Nephron progenitor cell (in vitro differentiated cells): ENCODE measurements around the gene C3orf52.

Experiments used
- DNase-seq: peaks from one replicate; pipeline ENCODE4 v3.0.0; 2021
- H3K27ac Mint-ChIP-seq: 2 replicates; pipeline ENCODE4 v1.8.0; 2021; ENCODE audit warnings: mild to moderate bottlenecking, moderate library complexity, mixed read lengths
- H3K27me3 Mint-ChIP-seq: 2 replicates; pipeline ENCODE4 v1.8.0; 2021; ENCODE audit warnings: mild to moderate bottlenecking, low read depth, mixed read lengths; ENCODE audit not compliant: poor library complexity
- H3K36me3 Mint-ChIP-seq: 2 replicates; pipeline ENCODE4 v1.8.0; 2021; ENCODE audit warnings: low read depth, mixed read lengths
- H3K4me1 Mint-ChIP-seq: 2 replicates; pipeline ENCODE4 v1.8.0; 2021; ENCODE audit warnings: mixed read lengths
- H3K4me3 Mint-ChIP-seq: 2 replicates; pipeline ENCODE4 v1.8.0; 2021; ENCODE audit warnings: mild to moderate bottlenecking, moderate library complexity, mixed read lengths
- H3K9me3 Mint-ChIP-seq: 2 replicates; pipeline ENCODE4 v1.8.0; 2021; ENCODE audit warnings: mild to moderate bottlenecking, moderate library complexity, mixed read lengths
- TF ChIP-seq, protein P1 (sequence below): fragments of 200-600 bp; sonication (generic); IDR thresholded peaks from 2 replicates; pipeline ENCODE4 v1.5.0; 2021; ENCODE audit warnings: antibody characterized with exemption

Gene C3orf52

DNA sequence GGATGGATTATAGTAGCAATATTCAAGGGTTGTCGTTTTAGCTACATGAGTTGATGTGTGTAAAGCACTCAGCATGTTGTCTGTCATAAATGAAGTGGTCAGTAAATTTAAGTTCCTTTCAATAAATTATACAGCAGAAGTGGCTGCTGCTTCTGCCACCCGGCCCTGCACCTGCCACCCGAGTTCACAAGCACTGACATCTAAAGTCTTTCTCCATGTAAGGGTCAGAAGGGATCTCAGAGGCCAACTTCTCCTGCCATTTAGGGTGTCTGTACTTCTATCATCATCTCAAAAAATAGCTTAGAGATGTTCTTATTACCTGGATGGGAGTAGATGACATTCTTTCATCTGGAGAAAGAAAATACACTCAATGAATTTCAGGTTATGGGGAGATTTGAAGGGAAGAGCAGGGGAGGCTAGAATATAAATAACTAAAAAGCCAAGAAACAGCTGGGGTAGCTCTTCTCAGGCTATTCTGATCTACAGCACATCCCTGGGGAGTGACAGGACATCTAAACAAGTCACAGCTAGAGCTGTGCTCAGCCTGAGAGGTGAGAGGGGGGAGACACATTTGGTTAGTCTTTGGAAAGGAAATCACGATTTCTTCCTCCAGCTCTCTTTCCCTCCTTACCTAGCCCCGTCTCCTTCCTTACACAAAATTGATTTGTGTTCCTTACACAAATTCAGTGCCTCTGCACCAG, 38.9 kb downstream of the C3orf52 start:
- Mint-ChIP-seq H3K36me3 (peaks cover 55% of the 10 kb centered on the region), H3K4me3 (peak overlapping the region; percentile 52), H3K27me3 (no peaks in the 10 kb centered on the region), H3K27ac (peak overlapping the region; percentile 99), H3K9me3 (no peaks in the 10 kb centered on the region), H3K4me1 (peaks cover 80% of the 10 kb centered on the region)
- TF ChIP-seq, protein P1, sequence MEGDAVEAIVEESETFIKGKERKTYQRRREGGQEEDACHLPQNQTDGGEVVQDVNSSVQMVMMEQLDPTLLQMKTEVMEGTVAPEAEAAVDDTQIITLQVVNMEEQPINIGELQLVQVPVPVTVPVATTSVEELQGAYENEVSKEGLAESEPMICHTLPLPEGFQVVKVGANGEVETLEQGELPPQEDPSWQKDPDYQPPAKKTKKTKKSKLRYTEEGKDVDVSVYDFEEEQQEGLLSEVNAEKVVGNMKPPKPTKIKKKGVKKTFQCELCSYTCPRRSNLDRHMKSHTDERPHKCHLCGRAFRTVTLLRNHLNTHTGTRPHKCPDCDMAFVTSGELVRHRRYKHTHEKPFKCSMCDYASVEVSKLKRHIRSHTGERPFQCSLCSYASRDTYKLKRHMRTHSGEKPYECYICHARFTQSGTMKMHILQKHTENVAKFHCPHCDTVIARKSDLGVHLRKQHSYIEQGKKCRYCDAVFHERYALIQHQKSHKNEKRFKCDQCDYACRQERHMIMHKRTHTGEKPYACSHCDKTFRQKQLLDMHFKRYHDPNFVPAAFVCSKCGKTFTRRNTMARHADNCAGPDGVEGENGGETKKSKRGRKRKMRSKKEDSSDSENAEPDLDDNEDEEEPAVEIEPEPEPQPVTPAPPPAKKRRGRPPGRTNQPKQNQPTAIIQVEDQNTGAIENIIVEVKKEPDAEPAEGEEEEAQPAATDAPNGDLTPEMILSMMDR: no peak
- no peak for DNase-seq

DNA sequence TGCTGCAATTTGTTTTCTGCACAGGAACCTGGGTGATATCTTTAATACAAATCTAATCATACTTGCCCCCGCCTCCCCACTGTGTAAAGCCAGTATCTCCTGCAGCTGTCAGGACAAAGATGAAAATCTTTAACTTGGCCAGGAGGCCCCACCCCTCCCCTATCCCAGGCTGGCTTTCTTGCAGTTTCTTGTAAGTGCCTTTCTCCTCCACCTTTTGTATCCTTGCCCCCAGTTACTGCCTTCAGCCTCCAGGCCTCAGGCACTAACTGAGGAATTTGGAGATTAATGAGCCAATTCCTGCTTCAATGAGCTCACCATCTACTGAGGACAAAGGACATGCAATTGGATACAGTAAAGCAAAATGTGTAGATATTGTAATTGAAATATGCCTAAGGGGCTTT, 40.3 kb downstream of the C3orf52 start:
- Mint-ChIP-seq H3K27ac (peak overlapping the region; percentile 99), H3K4me3 (peak overlapping the region; percentile 13), H3K4me1 (peaks cover 81% of the 10 kb centered on the region), H3K27me3 (no peaks in the 10 kb centered on the region), H3K9me3 (no peaks in the 10 kb centered on the region), H3K36me3 (peaks cover 58% of the 10 kb centered on the region)
- TF ChIP-seq, protein P1: no peak
- DNase-seq: peak; percentile 10

DNA sequence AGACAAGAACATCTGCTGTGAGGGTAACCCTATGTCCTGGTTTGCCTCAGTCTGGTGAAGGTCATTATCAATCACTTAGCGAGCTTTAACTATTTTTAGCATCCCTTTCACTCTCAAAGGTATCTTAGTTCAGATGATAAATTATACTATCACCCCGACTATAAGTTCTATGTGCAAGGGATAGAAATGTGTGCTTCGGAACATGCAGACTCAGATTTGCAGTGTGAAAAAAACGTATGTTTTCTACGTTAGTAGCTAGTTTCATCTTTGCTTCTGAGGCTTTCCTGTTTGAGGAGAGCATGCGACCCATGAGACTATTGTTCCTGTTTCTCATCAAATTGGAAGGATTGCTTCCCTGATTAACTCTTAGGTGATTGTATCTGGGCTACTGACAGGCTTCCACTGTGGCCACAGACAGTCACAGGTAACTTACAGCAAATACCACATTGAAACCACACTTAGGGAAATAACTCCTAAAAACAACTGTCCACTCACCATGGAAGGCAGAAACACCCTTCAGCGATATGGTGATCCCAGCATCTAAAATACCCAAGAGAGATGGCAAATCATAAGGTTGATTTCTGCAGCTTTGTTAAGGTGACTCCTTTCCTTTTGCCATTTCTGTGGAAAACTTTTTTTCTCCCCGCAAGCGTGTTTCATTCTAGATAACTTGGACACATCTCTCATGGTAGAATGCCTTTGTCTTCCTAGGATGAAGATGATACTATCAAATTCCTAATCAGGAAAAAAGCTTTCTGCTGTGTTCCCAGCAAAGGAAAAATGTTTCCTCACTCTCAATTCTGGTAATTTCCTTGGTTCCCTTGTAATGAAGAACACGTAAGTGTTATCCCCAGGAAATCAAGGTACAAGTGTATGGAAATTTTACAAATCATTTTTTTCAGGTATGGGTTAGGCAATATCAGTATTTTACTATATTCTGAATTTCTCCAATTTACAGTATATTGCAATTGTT, 41.6 kb downstream of the C3orf52 start:
- DNase-seq: no peak

DNA sequence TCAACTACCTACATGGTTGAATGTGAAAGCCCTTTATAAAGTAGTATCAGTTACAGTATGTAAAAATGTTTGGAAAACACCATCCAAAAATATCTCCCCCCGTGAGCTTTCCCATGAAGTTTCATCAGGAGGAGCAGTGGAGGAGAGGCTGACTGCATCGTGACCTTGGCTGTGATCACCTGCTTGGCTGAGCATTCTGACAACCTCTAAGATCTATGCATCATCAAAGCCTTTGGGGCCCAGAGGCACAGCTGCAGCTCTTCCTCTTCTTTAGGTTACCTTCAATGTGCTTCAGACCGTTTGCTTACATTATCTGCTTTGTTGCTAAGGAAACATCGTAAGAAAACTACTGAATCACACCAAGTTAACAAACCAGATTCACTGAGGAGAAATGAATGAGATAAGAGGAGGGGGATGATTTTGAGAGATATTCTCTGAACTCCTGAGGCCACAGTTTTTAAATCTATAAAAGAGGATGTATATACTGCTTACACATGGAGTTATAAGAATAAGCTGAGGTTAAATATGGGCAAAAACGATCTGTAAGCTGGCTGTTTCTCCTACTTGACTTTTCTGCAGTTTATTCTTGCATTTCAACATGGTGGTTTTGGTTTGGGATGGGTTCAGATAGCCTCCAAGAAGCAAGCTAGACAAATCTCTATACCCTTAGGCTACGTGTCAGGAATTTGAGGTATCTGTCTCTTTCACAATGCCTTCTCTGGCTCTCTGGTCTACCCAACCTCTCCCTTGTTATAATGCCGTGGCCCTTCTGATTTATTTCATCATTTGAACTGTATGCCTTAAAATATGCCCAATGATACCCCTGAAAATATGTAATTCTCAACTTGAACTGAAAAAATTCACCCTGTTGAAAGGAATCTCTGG, 42.9 kb downstream of the C3orf52 start:
- Mint-ChIP-seq H3K9me3 (no peaks in the 10 kb centered on the region), H3K36me3 (peaks cover 48% of the 10 kb centered on the region), H3K27ac (peak overlapping the region; percentile 52), H3K4me1 (peaks cover 77% of the 10 kb centered on the region), H3K27me3 (no peaks in the 10 kb centered on the region), H3K4me3 (no peak overlapping the region)
- TF ChIP-seq, protein P1: no peak
- no peak for DNase-seq

More for the DNA sequence above, 41.6 kb downstream of the C3orf52 start:
- Mint-ChIP-seq H3K27ac (peak overlapping the region; percentile 71), H3K27me3 (no peaks in the 10 kb centered on the region), H3K4me1 (peaks cover 76% of the 10 kb centered on the region), H3K36me3 (peaks cover 53% of the 10 kb centered on the region), H3K4me3 (no peak overlapping the region), H3K9me3 (no peaks in the 10 kb centered on the region)
- TF ChIP-seq, protein P1: no peak

DNA sequence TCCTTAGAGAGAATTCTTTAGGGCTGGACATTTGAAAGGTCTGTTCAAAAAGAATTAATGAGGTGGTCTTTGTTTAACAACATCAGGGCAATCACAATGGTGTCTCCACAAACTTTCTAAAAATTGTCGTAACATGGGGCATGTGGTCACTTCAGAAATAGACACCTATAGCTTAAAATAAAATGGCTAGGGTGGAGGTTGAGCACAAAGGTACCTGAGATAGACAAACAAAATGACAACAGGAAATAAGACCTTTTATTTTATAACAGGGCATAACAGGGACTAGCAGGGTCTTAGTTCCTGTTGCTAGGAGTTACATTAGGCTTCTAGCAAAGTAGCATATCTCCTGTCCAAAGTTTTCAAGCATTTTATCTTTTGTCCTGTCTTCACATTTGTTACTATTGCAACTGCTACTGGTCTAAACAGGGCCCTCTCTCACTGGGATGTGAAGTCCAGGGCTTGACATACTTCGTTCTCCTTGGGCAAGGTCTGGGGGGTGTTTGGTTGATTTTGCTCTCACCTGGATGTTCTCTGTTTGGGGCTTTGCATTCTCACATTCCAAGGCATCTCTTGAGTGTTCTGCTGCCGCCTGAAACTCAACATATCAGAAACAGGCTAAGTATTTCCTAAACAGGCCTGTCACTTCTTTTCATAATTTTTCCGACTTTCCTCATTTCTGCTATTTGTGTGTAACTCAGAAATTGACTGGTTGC, 43.9 kb downstream of the C3orf52 start:
- Mint-ChIP-seq H3K36me3 (peaks cover 48% of the 10 kb centered on the region), H3K4me3 (no peak overlapping the region), H3K27ac (peak overlapping the region; percentile 31), H3K9me3 (no peaks in the 10 kb centered on the region), H3K27me3 (no peaks in the 10 kb centered on the region), H3K4me1 (peaks cover 75% of the 10 kb centered on the region)
- no peak for DNase-seq
- TF ChIP-seq, protein P1: no peak
